ENCODE data around the gene RFX2.

DNA sequence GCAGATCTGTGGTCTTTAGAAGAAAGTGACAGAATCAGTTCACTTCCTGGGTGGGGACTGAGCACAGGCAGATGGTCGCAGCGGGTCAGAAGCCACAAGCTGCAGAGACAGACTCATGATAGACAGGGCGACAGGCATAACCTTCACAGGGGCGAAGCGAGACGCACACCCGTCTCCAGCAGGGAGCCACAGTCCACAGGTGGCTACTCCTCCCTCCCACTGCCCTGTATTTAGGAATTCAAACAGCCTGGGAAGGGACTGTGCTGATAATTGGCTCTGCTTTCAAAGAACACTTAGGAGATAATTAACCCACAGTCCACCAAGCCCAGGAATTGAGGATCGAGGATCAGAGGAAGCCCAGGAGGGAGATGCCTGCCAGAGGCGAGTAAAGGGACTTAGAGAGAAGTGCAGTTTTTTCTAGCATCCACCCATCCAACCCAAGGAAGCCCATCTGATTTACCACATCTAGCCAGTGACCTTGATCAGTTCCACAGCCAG lies 23.2 kb downstream of the RFX2 start:
- TF ChIP-seq CTCF (IDR thresholded peaks at IDR 0.05) (no peak), POLR2A (IDR thresholded peaks at IDR 0.05) (no peak)

Data from ovary (tissue), 3 donors.